NCI-H1694 (cell line): ENCODE data around the gene COMMD3.

Experiments
- DNase-seq: peaks from one replicate; lab custom pipeline; 2025; lab: John Stamatoyannopoulos, UW

Gene COMMD3

DNA sequence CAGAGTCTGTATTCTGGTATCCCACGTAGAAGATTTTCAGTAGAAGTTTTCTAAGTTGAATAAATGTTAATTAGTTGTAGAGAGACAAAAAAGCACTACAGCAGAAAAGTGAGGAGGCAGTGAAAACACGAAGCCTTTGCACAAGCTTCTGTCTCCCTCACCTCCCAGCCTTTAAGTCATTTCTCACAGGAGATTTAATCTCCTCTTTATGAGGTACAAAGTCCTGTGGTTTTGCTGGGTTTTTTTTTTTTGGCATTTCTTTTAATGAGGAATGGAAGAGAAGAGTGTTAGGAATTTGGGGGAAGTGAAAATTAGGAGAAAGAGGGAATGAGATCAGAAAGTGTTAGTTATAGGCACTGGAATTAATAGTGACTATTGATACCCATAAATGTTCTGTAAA lies 50.6 kb downstream of the COMMD3 start:
- DNase-seq = no peak

DNA sequence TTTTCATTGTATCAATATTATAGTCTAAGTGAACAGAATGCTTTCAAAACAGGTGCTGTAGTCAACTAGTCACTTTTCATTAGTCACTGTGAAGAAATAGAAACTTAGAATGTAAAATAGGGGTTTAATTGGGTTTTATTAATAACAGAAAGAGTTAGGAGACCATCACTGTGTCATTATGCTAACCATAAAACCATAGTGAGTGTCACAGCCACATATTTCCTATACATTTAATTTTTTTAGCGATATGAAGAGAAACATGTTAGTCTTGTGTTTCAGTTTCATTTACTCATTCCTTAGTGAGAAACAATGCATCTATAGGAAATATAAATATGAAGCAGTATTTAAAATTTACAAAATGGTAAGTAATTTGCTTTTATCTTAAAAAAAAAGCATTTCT lies 51.3 kb downstream of the COMMD3 start:
- no peak for DNase-seq

DNA sequence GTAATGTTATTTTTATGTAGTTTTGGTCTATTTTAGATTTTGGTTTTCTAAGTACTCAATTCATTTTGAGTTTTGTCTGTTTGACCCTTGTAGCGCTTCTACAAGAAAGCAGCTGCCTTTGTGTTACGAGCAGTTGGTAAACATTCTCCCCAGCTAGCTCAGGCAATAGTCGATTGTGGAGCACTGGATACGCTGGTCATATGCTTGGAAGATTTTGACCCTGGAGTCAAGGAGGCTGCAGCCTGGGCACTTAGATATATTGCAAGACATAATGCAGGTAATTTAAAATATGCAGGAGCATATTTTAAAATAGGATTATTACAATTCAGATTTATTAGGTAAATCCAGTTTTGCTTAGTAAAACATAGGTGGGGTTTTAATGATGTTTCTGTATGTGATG lies 52.2 kb downstream of the COMMD3 start:
- DNase-seq = no peak

DNA sequence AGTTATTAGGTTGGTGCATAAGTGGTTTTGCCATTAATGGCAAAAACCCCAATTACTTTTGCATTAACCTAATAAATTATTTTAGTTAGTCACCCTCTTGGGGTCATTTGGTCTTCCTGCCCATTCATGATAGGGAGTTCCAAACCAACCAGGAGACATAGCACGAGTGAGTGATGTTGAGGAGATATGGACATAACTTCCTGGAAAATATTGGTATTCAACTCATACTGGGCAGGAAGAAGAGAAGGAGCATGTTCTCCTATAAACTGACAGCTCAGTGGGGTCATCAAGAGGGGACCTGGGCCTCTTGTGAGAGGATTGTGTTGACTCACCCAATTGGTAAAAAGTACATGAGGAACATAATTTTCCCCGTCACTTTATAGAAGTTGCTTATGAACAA lies 52.8 kb downstream of the COMMD3 start:
- DNase-seq = no peak

DNA sequence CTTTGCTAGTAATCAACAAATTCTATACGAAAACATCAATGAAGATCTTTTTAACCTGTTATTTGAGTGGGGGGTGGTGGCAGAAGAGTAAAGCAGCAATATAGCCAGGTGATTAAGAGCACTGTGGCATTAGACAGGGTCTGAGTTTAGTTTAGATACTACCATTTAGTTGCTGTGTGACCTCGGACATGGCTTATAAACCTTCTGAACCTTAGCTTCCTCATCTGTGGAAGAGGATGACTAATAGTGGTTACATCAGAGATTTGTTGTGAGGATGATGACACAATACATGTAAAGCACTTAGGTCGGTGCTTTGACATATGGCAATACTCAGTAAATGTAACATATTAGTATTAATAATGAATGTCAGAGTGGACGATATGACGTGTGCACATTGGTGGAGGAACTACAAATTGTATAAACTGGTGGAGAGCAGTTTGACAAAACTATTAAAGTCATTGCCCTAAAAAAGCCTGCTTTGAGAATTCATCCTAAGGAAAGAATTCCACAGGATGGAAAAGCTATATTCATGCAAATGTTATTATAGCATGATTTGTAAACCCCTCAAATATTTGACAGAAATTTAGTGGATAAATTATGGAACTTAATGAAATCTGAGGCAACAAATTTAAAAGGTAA lies 53.4 kb downstream of the COMMD3 start:
- no peak for DNase-seq
